DMS153 treated with DMSO at 0.1 percent for 48 hours (cell line): ENCODE measurements around the gene PAIP2B.
"Not testable (repeated sequence)": the region's sequence is repeated elsewhere in the genome, so short reads cannot be mapped to it uniquely, and the experiment has no call there.

Experiments
- DNase-seq: peaks from one replicate; lab custom pipeline; 2025; ENCODE audit not compliant: unreplicated experiment; lab: John Stamatoyannopoulos, UW

The PAIP2B gene, protein sequence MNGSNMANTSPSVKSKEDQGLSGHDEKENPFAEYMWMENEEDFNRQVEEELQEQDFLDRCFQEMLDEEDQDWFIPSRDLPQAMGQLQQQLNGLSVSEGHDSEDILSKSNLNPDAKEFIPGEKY

DNA sequence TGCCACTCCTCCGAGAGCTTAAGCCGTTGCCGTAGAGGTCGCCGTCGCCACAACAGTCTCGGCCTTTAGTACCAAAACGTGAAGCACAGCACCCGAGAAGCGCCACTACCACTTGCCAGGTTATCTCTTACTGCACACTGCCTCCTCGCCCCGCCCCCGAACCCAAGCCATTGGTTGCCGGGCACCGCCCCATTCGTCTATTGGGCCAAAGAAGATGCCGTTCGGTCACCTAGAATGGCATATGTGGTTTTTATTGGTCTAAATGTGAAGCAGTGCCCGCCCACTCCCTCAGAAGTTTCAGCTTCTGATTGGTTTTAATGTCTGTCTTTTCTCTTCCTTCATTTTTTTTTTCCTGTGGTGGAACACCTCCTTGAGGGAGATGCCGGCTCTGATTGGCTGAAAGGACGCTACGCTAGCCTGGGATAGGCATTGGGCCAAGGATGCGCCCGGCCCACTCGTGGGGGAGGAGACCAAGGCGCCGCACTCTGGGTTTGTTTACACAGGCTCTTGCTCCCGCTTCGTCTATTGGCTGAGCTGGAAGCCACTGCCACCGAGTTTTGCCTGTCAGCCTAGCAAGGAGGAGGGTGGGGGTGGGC is at the start of gene PAIP2B:
Gene PAIP2B (minus strand): TSS at position 139 of the 596 bp plus-strand sequence. CDS start 24,514 bp downstream, outside the sequence.
- DNase-seq = peak; percentile 98

DNA sequence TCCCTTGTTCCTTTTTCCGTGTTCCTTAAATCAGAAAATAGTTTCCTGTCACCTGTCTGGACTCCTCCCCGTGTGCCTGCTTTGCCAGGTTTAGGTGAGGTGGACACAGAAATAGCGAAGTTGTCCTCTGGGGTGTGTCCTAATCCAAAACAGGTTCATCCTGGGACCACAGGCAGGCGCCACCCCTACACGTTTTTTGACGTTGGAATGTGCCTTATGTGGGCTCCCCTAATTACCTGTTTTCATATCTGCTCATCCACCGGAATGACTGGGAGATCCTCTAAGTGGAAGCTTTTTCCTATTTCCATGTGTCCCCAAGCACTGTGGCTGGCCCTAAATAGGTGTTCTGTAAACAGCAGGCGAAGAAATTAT is 49.0 kb upstream of the PAIP2B start:
- DNase-seq = no peak

DNA sequence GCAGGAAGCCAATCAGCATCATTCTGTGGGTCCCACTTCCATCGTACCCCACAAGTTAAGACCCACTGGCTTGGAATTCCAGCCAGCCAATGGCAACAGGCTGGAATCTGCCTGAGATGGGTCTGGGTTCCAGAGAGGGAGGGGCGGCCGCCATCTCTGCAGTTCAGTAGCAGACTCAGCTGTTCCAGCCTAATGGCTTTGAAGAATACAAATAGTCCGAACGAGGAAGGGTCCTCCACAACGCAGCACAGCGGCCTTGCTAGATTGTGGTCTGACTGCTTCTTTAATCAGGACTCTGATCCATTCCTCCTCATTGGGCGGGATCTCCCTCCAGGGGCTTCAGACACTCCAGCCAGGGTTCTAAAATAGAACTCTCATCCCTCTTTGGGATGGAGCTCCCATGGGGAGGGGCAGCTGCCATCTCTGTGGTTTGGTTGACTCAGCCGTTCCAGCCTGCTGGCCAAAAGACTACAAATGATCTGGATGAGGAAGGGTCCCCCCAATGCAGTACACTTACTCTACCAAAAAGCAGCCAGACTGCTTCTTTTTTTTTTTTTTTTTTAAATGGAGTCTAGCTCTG is 42.7 kb upstream of the PAIP2B start:
- DNase-seq = no peak

DNA sequence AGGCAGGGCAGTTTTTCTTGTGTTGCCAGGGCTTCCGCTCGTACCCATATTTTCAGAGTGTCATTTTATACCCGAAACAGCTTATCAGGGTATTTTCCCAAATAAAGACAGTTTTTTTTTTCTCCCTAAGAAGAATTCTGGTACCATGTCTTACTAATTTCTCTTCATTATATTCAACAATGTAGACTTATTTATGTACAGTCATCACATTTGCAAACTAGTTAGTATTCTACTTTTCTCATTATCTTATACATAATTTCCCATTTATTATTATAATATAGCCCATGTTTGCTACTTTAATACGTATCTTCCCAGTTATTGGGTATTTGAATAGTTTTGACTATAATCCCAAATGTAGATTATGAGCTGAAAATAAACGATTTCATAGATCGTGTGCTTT is 36.5 kb upstream of the PAIP2B start:
- no peak for DNase-seq

DNA sequence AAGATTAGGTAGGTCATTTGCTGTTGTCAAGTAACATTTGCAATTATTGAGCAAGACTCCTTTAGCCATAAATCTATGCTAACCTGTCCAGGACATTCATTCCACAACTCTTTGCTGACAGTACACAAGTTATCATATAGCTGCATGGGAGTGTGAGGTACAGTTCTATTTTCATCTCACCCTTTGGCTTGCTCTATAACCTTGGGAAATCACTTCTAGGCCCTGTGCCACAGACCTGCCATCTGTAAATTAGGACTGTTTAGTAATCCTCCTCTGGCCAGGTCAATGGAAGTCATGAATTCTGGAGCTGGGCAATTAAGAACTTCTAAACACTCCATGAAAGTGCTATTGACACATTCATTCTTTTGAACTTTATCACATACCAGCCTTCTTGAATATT is 34.6 kb upstream of the PAIP2B start:
- no peak for DNase-seq

DNA sequence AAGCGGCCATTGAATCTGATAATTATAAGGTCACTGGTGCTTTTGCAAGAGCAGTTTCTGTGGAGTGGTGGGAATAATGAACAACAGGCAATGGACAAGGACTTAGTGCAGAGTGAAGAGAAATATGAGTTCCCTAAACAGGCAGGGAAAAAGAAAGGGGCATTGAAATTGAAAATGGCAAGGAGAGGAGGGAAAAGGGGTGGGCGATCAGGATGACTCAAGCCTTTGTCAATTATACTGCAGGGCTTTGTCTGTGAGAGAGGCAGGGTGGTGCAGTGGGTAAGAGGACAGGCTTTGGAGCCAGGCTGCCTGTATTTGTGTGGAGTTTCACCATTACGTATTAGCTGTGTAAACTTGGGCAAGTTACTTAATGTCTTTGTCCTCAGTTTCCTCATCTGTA is 29.5 kb upstream of the PAIP2B start:
- no peak for DNase-seq

DNA sequence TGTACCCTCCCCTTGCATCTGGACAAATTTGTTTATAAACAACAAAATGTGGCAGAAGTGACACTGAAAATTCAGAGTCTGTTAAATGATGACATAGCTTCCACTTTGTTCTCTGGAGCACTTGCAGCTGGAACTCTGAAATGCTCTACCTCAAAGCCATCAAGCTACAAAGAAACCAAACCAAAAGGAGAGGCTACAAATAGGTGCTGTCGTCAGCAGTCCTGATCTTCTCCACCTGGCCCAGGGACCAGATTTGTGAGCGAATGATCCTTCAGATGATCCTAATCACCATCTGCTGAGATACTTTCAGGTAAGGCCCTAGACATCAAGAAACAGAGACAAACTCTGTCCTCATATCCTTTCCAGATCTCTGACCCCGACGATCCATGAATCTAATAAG is 27.9 kb upstream of the PAIP2B start:
- DNase-seq = no peak

DNA sequence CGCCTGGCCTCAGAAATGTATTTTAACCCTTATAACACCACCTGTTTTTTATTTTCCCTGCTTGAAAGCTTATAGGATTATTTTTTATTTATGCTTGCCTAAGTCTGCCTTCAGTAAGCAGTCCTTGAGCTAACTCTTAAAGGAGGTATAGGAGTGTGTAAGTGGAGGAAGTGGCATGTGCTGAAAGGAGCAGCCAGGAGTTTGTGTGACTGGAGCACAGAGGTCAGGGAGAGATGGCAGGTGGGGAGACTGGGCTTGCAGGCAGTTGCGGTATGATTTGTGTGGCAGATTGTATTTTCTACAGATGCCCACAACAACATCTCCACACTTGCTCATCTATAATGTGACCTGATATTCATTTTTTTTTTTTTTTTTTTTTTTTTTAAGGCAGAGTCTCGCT is 27.2 kb upstream of the PAIP2B start:
- DNase-seq = no peak

DNA sequence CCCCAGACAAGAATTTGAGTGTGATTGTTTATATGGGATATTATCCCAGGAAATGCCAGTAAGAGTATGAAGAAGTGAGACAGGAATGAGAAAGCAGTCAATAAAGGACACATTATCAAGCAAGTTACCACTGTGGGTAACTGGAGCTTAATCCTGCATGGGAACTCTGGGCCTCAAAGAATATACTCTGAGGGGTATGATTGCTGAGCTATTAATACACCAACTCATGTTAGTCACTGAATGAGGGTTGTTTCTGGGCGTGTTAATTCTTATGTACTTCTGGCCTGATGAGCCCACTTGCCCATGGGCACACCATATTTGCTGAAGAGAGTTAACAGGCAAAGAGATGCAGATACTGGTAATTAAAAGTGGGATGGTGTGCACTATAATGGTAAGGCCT is 26.6 kb upstream of the PAIP2B start:
- no peak for DNase-seq

DNA sequence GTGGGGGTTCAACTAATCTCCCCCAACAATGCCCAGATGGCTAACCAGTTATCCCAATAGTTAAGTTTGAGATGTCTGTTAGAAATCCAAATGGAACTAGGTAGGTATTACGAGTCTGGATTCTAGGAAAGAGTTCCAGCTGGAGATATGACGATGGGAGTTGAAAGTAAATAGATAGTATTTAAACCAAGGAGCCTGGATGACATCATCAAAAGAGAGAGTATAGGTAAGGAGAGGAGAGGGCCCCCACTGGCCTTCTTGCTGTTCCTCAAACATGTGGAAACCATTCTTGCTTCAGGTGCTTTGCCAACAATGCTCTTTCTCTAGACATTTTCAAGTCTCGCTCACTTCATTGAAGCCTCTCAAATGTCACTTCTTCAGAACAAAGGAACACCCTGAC is 26.0 kb upstream of the PAIP2B start:
- no peak for DNase-seq

DNA sequence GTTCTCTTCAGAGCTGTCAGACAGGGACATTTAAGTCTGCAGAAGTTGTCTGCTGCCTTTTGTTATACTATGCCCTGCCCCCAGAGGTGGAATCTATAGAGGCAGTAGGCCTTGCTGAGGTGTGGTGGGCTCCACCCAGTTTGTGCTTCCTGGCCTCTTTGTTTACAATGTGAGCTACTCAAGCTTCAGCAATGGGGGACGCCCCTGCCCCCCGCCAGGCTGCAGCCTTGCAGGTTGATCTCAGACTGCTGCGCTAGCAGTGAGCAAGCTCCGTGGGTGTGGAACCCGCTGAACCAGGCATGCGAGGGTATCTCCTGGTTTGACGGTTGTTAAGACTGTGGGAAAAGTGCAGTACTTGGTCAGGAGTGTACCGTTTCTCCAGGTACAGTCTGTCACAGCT is 24.0 kb upstream of the PAIP2B start:
- no peak for DNase-seq

DNA sequence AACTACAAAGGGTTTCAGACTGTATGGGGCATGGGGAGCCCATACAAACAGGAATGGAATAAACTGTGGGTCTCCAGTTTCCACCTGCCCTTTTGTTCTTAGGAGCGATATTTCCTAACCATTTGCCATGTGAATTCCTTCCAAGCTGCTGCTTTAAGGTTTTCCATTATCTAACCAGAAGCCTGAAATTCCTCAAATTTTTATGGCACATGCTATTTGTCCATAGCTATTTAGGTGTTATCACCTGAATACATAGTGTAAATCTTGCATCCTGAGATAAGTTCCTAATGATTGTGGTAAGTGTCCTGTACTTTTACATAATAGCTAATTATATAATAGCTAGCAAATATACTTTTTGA is 17.4 kb upstream of the PAIP2B start:
- DNase-seq = no peak

DNA sequence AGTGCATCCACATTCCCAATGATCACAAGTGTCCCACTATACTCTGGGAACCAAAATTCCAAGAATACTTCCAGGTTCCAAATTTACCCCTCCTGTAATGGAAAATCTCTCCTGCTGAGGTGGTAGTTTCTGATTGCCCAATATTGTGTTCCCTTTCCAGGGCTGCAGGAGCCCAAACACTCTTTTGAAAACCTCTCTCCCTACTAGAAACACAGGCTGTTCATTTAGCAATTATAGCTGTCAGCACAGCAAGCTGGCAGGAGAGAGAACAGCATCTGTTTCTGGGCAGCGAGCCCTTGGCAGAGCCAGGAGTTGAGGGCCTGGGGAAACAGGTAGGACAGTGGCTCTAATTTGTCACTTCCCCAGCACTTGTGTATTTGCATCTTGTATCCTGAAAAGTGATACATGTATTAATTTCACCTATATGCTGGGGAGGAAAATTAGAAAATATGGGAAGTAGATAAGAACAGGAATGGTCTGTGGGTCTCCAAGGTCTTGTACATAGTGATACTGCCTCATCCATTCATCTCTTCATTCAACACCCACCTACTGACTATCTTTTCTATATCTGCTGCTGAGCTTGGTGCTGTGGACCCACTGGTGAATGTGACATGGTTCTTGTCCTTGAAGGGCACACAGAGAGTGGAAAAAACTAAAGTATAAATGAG is 16.9 kb upstream of the PAIP2B start:
- DNase-seq = no peak

DNA sequence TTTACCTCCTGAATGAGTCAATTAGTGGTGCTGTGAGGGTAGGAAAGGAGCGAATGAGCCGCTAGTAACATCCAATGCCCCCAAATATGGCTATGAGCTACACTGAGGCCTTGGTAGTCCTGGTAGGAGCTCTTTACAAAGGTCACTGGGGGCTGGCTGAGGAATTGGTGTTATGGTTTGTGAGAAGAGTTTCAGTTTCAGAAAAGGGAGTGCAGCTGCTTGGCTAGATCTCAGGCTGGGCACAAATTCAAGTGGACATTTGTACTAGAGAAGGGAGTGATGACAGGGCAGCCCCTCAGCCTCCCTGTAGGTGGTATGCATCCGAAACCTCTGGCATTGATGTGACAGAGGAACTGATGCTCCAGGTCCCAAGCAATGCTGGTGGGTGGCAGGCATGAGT is 13.9 kb upstream of the PAIP2B start:
- DNase-seq = no peak

DNA sequence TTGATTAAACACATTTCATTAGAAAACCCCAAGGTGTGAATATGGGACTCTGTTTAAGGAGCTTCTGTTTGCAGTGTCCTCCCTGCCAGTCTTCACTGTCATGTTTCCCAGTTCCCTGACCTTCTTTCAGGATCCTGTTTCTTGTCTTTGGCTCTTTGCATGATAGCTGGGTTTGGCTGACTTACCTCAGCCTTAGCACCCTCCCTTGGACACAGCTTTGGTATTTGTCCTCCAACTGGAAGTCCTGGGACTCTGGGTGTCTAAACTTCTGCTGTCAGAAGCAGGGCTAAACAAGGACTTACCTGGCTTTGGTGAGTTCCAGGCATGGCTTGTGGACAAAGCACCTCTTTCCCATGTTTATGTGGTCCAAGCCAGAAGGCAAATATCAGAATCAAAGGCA is 11.2 kb upstream of the PAIP2B start:
- DNase-seq = no peak

DNA sequence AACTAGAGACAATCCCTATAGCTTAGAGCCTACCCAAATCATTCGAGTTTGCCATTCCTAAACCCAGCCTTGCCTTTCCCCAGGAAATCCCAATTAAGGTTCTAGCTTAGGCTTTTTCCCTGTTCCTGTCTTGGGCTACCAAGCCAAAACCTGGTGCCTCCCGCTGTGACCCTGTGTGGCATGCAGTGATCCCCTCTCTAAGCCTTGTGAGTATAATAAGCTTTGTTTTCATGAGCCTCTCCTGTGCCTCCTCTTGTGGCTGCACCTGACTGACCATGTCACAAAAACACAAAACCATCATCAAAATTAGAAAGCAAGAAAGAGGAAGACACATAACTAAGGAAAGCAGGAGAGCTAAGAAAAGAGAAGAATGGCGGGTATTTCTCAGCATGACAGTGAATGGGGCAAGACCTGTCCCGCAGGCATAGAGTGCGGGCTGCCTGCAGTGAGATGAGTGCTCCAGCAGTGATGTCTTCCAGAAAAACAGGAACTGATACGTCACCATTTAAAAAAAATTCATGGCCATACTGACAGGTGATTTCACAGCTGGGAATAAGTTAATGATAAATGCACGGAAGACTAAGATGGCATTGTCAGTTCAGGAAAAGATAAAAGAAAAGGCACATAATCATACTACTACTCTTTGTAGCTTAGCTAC is 9.2 kb upstream of the PAIP2B start:
- no peak for DNase-seq

DNA sequence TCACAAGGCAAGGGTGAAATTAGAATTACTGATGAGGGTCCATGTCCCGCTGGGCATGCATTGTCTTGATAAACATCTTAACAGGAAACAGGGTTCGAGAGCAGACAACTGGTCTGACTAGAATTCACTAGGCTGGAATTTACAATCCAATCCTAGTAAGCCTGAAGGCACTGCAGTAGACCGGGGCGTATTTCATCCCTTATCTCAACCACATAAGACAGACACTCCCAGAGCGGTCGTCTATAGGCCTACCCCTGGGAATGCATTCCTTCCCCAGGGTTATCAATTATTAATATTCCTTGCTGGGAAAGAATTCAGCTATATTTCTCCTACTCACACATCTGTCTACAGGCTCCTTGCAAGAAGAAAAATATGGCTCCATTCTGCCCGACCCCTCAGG is 6.2 kb upstream of the PAIP2B start:
- DNase-seq = not testable (repeated sequence)

DNA sequence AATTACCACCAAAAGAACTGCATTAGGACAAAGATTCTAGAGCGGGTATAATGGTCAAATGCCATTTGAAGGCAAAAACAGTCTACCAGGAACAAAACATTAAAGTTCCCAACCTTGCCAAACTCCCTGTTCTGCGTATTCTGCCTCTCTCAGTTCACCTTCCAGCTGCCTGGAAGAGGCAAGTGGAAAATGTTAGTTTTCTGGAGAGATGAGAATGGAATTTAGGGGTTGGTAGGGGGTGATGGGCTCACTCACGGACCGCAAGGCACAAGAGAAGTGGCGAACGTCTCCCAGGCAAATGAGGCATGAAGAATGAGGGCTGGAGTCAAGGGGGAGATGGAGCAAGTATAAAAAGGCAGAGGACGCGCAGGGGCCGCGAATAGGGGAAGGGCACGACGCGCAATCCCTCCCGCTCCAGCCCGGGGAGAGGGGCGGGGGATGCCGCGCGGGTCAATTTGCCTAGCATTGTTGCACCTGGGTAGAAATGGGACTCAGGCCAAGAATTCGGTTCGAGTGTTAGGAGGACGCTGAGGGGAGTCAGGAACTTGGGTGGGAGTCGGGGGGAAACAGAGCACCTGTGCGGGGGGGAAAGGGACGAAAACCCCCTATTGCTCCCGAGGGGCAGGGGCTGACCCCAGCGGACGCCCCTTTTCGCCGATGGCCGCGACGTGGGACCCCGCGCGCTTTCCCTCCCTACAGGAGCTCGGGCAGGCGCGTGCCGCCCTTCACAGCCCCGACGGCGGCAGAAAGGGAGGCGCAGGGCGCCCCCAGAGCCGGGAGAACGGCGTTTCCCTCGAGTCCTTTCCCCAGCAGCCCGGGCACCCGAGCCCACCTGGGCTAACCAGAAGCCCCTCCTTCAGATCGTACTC is 573 bp downstream of the PAIP2B start:
- peak; percentile 51 for DNase-seq

DNA sequence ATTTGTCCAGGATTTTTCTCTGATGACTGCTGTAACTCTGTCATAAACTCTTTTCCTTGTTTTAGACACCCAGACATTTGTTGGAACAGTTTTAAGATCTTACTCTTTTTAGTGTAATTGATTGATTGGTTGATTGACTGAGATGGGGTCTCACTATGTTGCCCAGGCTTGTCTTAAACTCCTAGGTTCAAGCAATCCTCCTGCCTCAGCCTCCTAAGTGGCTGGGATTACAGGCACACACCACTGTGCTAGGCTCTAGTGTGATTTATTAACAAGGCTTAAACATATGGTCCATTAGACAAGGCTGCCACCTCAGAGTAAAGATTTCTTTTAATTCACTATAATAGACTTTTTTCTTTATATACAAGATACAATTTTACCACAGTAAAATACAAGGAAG is 2.0 kb downstream of the PAIP2B start:
- no peak for DNase-seq

DNA sequence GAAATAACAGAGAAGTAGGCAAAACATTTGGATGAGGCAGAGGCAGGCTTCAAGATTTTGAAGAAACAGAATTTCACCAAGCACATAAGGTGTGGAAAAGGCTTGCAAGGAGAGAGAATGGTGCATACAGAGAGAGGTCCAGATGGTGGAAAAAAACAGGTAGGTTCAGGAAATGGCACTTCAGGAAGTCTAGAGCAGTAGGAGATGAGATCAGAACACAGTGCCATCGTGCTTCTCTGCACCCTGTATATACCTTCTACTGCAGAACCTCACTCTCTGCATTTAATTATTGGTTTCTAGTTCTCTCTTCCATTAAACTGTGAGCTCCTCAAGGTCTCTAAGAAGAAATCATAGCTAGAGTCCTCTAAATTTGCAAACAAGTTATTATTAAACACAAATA is 2.4 kb downstream of the PAIP2B start:
- no peak for DNase-seq

DNA sequence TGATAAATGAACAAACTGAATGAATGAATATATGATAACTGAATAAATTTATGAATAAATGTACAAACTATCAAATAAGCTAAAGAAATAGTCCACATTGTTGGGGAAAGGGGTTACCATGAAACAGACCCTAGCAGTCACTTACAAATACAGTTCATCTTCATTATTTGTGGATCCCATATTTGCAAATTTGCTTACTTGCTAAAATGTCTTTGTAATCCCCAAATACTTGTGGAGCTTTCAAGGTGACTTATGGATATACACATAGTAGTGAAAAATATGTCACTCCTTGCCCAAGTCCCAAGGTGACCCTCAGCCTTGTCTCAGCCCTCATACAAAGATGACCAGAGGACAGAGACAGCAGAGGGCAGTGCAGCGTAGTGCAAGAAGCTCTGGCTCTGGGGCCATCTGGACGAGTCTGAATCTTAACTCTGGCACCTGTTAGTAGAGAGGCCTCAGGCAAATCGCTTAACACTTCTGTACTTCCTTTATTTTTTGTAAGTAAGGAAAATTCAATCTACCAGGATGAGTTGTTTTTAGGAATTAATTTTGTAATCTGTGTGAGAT is 3.1 kb downstream of the PAIP2B start:
- peak; percentile 32 for DNase-seq
